Hepatocyte (in vitro differentiated cells): ENCODE data around the gene NUP153.

ENCODE experiments used
- EZH2 ChIP-seq: fragments of 200-600 bp; sonication (generic); IDR thresholded peaks from 2 replicates; pipeline ENCODE4 v1.6.1; 2016; ENCODE audit warnings: antibody characterized with exemption, mild to moderate bottlenecking, borderline replicate concordance
- EZH2phosphoT487 ChIP-seq: fragments of 200-600 bp; sonication (generic); IDR thresholded peaks from one replicate; pipeline ENCODE4 v1.6.1; 2018; ENCODE audit warnings: antibody characterized with exemption, mild to moderate bottlenecking, low read depth, moderate library complexity; ENCODE audit not compliant: unreplicated experiment, severe bottlenecking
- TF ChIP-seq, protein P1 (sequence below): fragments of 200-600 bp; sonication (generic); IDR thresholded peaks from 2 replicates; pipeline ENCODE4 v1.5.1; 2016; ENCODE audit warnings: antibody characterized with exemption, mild to moderate bottlenecking; ENCODE audit not compliant: poor library complexity

DNA sequence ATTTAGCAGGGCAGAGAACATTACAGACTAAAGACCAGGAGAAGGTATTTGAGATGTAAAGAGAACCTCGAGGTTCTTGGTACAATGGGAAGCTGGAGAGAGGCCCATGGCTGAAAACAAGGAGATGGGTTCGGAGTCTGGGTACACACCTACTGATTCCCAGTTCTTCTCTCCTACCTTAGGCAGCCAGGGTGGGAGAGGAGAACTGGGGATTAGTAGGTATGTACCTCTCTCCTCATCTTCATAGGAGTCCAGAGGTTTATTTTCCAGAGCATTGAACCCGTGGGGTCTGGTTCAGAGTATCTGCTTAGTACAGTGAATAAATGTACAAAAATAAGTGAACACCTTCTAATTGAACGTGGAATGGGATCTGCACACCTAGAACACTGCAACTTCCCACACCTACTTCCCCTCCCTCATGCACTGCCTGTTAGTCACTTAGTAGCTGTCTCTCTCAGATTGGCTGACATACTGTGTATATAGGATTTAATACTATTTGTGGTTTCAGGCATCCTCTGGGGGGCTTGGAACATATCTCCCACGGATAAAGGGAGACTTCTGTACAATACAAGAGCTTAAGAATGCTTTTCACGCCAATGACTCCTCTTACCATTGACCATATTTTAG lies 23.5 kb upstream of the NUP153 start:
- TF ChIP-seq, protein P1, sequence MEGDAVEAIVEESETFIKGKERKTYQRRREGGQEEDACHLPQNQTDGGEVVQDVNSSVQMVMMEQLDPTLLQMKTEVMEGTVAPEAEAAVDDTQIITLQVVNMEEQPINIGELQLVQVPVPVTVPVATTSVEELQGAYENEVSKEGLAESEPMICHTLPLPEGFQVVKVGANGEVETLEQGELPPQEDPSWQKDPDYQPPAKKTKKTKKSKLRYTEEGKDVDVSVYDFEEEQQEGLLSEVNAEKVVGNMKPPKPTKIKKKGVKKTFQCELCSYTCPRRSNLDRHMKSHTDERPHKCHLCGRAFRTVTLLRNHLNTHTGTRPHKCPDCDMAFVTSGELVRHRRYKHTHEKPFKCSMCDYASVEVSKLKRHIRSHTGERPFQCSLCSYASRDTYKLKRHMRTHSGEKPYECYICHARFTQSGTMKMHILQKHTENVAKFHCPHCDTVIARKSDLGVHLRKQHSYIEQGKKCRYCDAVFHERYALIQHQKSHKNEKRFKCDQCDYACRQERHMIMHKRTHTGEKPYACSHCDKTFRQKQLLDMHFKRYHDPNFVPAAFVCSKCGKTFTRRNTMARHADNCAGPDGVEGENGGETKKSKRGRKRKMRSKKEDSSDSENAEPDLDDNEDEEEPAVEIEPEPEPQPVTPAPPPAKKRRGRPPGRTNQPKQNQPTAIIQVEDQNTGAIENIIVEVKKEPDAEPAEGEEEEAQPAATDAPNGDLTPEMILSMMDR = no peak
- TF ChIP-seq EZH2phosphoT487 (no peak), EZH2 (no peak)
